Prostate gland (tissue), 2 donors: ENCODE results near the gene DTX1.

Source experiments
- CTCF ChIP-seq, 4 experiments: fragments of 200-600 bp in 2 of 4; fragments of 450-650 bp in 2 of 4; sonication (generic) in 2 of 4; IDR thresholded peaks; 1 replicate in 3 of 4; 2 replicates in 1 of 4; pipeline ENCODE4 v1.5.1; 2016 to 2019; ENCODE audit warnings: antibody characterized with exemption in 4 of 4, mild to moderate bottlenecking in 2 of 4, moderate library complexity in 2 of 4
- POLR2A ChIP-seq: fragments of 450-650 bp; IDR thresholded peaks from one replicate; pipeline ENCODE4 v1.6.1; 2016; ENCODE audit warnings: antibody characterized with exemption, mild to moderate bottlenecking

- no peak for TF ChIP-seq POLR2A
- TF ChIP-seq CTCF (IDR thresholded peaks at IDR 0.05): no peak
Observed at GRCh38 chr12:113095405-113095804, 38.9 kb downstream of the DTX1 start.
